Tibial nerve (tissue), 4 donors: Measurements from ENCODE around the gene ASIC3. TPM values are rescaled to one million over a fixed set of nuclear protein-coding genes. Genes with fewer than 3 reads are reported as not detected.

Experiments used
- DNase-seq, 2 donors: peaks; one replicate each; pipeline ENCODE4 v3.0.0-alpha.2; 2019; ENCODE audit warnings: low spot score in 2 of 2
- H3K27ac ChIP-seq, 4 donors: fragments of 200-600 bp; sonication (generic) in 3 of 4; one replicate each; pipeline ENCODE4 v1.5.1; 2017 to 2019; ENCODE audit warnings: mild to moderate bottlenecking in 1 of 4
- H3K27me3 ChIP-seq, 2 donors: fragments of 200-600 bp; sonication (generic) in 1 of 2; one replicate each; pipeline versions ENCODE4 v1.5.1 to v1.6.0; 2017 to 2019
- H3K36me3 ChIP-seq, 3 donors: fragments of 200-600 bp; sonication (generic); one replicate each; pipeline ENCODE4 v1.5.1; 2018 to 2019
- H3K4me1 ChIP-seq, 4 donors: fragments of 200-600 bp; sonication (generic) in 3 of 4; one replicate each; pipeline ENCODE4 v1.5.1; 2017 to 2019
- H3K4me3 ChIP-seq, 4 donors: fragments of 200-600 bp; sonication (generic) in 3 of 4; one replicate each; pipeline ENCODE4 v1.5.1; 2017 to 2019; ENCODE audit warnings: mild to moderate bottlenecking in 1 of 4, moderate library complexity in 1 of 4
- H3K9me3 ChIP-seq, 4 donors: fragments of 200-600 bp; sonication (generic) in 3 of 4; one replicate each; pipeline ENCODE4 v1.5.1; 2017 to 2019
- CTCF ChIP-seq, 5 experiments: fragments of 200-600 bp in 3 of 5; fragments of 450-650 bp in 2 of 5; sonication (generic) in 3 of 5; IDR thresholded peaks; one replicate each; pipeline ENCODE4 v1.5.1; 2016 to 2019; ENCODE audit warnings: antibody characterized with exemption in 5 of 5, mild to moderate bottlenecking in 3 of 5, moderate library complexity in 2 of 5
- EP300 ChIP-seq, 2 donors: sonication (generic); formaldehyde crosslinking; IDR thresholded peaks; one replicate each; pipeline ENCODE4 v1.6.1; 2017; ENCODE audit warnings: antibody characterized with exemption in 2 of 2, mild to moderate bottlenecking in 1 of 2
- POLR2A ChIP-seq, 2 donors: fragments of 450-650 bp; IDR thresholded peaks; one replicate each; pipeline ENCODE4 v1.6.1; 2017; ENCODE audit warnings: antibody characterized with exemption in 2 of 2, mild to moderate bottlenecking in 2 of 2, moderate library complexity in 2 of 2
- WGBS, 2 donors: methylation state at CpG; one replicate each; pipeline ENCODE4 v1.1.5; 2018; 5-methylcytosine and 5-hydroxymethylcytosine counted together
- total RNA-seq, 4 donors: library from RNA; depleted of rRNA; stranded (reverse); fragments of >200 nt; gene quantifications; one replicate each; pipeline ENCODE4 v1.1.0, GENCODE V29; 2016

Gene ASIC3
- total RNA-seq, 4 donors from 2014 or later = 1.7 to 6.0 (median 4.0) TPM

DNA sequence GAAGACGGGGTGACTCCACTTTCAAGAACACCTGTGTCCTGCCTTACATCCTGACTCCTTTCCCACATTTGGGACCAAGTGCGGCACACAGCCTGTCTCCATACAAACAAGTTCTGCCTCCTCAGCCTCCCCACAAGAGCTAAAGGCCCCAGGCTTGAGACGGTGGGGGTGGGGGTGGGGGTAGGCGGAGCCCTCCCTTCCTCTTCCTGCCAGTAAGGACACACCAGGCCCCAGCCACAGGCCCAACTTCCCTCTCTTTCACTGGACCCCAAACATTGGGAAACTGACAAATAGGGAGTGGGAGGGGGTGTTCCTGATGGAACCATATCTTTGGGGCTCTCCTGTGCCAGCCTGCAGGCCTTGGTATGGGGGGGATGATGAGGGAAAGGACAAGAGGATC, 4.8 kb downstream of the ASIC3 start:
- TF ChIP-seq CTCF (IDR thresholded peaks at IDR 0.05) (no peak), POLR2A (IDR thresholded peaks at IDR 0.05) (no peak), EP300 (IDR thresholded peaks at IDR 0.05) (no peak)
- no peak overlapping the region for H3K27ac ChIP-seq
- peaks cover 0 to 23% (median 12%) of the 10 kb centered on the region in 4 donors for H3K4me1 ChIP-seq
- peaks cover 0 to 36% (median 0%) of the 10 kb centered on the region in 3 donors for H3K36me3 ChIP-seq
- peaks cover 0 to 6% of the 10 kb centered on the region in 2 donors for H3K27me3 ChIP-seq
- no peak overlapping the region for H3K4me3 ChIP-seq
- H3K9me3 ChIP-seq = no peaks in the 10 kb centered on the region
- DNase-seq = no peak
- 64 to 79% methylated on average over 4 of the region's 4 CpGs for WGBS, 2 donors

- H3K4me1 ChIP-seq = peaks cover 0 to 29% (median 16%) of the 10 kb centered on the region in 4 donors
- WGBS, 2 donors = 93% methylated on average over 8 of the region's 8 CpGs
Measured at GRCh38 chr7:151053751-151054150, 5.4 kb downstream of the ASIC3 start.

DNA sequence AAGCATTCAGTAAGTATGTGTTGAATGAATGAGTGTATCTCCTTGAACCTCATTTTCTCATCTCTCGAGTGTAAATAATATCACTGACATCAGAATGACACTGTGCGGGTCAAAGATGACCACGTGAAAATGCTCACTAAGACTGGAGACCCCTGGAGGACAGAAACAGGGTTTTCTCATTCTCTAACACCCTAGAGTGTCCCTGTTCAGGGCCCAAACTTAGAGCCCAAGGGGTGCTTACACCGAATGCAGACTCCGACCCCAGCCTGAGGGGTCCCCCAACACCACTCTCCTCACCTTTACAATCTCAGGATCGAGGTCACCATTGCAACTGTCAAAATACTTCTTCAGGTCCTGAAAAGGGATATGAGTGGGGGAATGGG, 7.9 kb downstream of the ASIC3 start:
- peaks cover 0 to 36% (median 0%) of the 10 kb centered on the region in 3 donors for H3K36me3 ChIP-seq
- WGBS, 2 donors = 81 to 86% methylated on average over 6 of the region's 6 CpGs
- peaks cover 0 to 38% (median 27%) of the 10 kb centered on the region in 4 donors for H3K4me1 ChIP-seq
- no peak overlapping the region for H3K27ac ChIP-seq
- TF ChIP-seq POLR2A (IDR thresholded peaks at IDR 0.05) (no peak), CTCF (IDR thresholded peaks at IDR 0.05) (no peak), EP300 (IDR thresholded peaks at IDR 0.05) (no peak)
- no peak for DNase-seq
- peaks cover 0 to 6% of the 10 kb centered on the region in 2 donors for H3K27me3 ChIP-seq
- H3K4me3 ChIP-seq = no peak overlapping the region
- H3K9me3 ChIP-seq = no peaks in the 10 kb centered on the region

More at GRCh38 chr7:151053751-151054150, 5.4 kb downstream of the ASIC3 start:
- Histone ChIP-seq H3K36me3 (peaks cover 0 to 36% (median 0%) of the 10 kb centered on the region in 3 donors), H3K9me3 (no peaks in the 10 kb centered on the region), H3K27me3 (peaks cover 0 to 6% of the 10 kb centered on the region in 2 donors), H3K27ac (no peak overlapping the region), H3K4me3 (no peak overlapping the region)
- TF ChIP-seq POLR2A (IDR thresholded peaks at IDR 0.05) = no peak
- no peak for TF ChIP-seq CTCF (IDR thresholded peaks at IDR 0.05)
- TF ChIP-seq EP300 (IDR thresholded peaks at IDR 0.05) = no peak
- no peak for DNase-seq

- TF ChIP-seq EP300 (IDR thresholded peaks at IDR 0.05) (no peak), POLR2A (IDR thresholded peaks at IDR 0.05) (no peak), CTCF (IDR thresholded peaks at IDR 0.05) (no peak)
- Histone ChIP-seq H3K9me3 (no peaks in the 10 kb centered on the region), H3K4me3 (peak overlapping the region; percentile 39 to 91 (median 79)), H3K27me3 (peaks cover 0 to 6% of the 10 kb centered on the region in 2 donors), H3K36me3 (peaks cover 0 to 35% (median 0%) of the 10 kb centered on the region in 3 donors), H3K27ac (peak overlapping the region in 2 of 4 donors; percentile 95 to 97), H3K4me1 (peaks cover 0 to 40% (median 32%) of the 10 kb centered on the region in 4 donors)
- DNase-seq = no peak
- 21 to 38% methylated on average over 17 to 29 of the region's 29 CpGs for WGBS, 2 donors
Measured at GRCh38 chr7:151056666-151057505, 8.6 kb downstream of the ASIC3 start.

DNA sequence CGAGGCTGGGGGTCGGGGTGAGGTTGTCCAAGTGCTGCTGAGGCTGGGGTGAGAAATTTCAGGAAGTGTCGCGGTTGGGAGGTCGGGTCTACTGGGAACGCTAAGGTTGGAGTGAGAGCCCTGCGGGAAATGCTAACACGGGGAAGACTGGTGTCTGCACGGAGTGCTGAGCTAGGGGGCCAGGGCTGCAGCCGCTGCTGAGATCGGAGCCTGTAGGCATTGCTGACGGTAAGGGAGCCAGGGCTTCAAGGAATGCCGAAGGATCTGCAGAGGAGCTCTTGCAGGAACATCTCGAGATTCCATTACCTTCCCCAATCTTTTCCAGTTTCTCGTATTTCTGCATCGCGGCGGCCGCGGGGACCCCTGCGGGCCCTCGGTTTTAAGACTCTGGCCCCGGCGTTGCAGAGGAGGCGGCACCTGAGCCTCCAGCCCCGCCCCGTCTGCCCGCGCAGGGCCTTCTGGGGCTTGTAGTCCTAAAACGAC, 9.2 kb downstream of the ASIC3 start, which contains the start of gene CDK5:
Gene CDK5, minus strand, starts transcription at position 392 of the 483 bp plus-strand sequence. Its CDS starts 49 bp downstream, at position 343.
- DNase-seq = peak in 1 of 2 donors; percentile 32
- Histone ChIP-seq H3K4me1 (peaks cover 0 to 47% (median 37%) of the 10 kb centered on the region in 4 donors), H3K36me3 (peaks cover 0 to 28% (median 0%) of the 10 kb centered on the region in 3 donors), H3K9me3 (no peaks in the 10 kb centered on the region), H3K27ac (peak within 1 kb of the TSS; percentile 93 to 97 (median 96)), H3K4me3 (peak within 1 kb of the TSS; percentile 39 to 91 (median 79)), H3K27me3 (peaks cover 0 to under 1% of the 10 kb centered on the region in 2 donors)
- 1% methylated on average over 13 to 30 of the region's 30 CpGs for WGBS, 2 donors
- TF ChIP-seq CTCF (IDR thresholded peaks at IDR 0.05) (no peak), POLR2A (IDR thresholded peaks at IDR 0.05) (no peak), EP300 (IDR thresholded peaks at IDR 0.05) (no peak)
